BE2C (cell line): ENCODE measurements around the gene DGLUCY.
"Not testable (repeated sequence)": the region's sequence is repeated elsewhere in the genome, so short reads cannot be mapped to it uniquely, and the experiment has no call there.

ENCODE experiments used
- DNase-seq: peaks from one replicate; pipeline ENCODE4 v3.0.0-alpha.2; 2020
- H3K27me3 ChIP-seq: fragments of 250-450 bp; sonication (Bioruptor Pico); 2 replicates; pipeline ENCODE4 v1.5.1; 2020; ENCODE audit warnings: mild to moderate bottlenecking
- H3K36me3 ChIP-seq: fragments of 250-450 bp; sonication (Bioruptor Pico); 2 replicates; pipeline ENCODE4 v1.5.1; 2020; ENCODE audit warnings: mild to moderate bottlenecking
- H3K4me1 ChIP-seq: fragments of 250-450 bp; sonication (Bioruptor Pico); 2 replicates; pipeline ENCODE4 v1.5.1; 2020
- H3K4me3 ChIP-seq: 2 replicates; pipeline ENCODE4 v1.5.1; 2011; ENCODE audit warnings: low read depth, low read length
- H3K9me3 ChIP-seq: fragments of 250-450 bp; sonication (Bioruptor Pico); 2 replicates; pipeline ENCODE4 v1.5.1; 2020
- CTCF ChIP-seq: IDR thresholded peaks from 2 replicates; pipeline ENCODE4 v1.5.1; 2012; ENCODE audit warnings: mild to moderate bottlenecking, low read depth, low read length

The DGLUCY gene

GRCh38 chr14:91119556-91120311 is 5.9 kb downstream of the DGLUCY start:
- Histone ChIP-seq H3K36me3 (no peaks in the 10 kb centered on the region), H3K9me3 (no peaks in the 10 kb centered on the region), H3K27me3 (no peaks in the 10 kb centered on the region), H3K4me3 (no peak overlapping the region), H3K4me1 (peaks cover 1% of the 10 kb centered on the region; the same call in 1 of the 2 replicates)
- no peak for DNase-seq
- TF ChIP-seq CTCF = no peak

- no peak for DNase-seq
- no peaks in the 10 kb centered on the region; the same call in 1 of the 2 replicates for H3K9me3 ChIP-seq
- H3K27me3 ChIP-seq = no peaks in the 10 kb centered on the region
- no peak for TF ChIP-seq CTCF
- H3K36me3 ChIP-seq = no peaks in the 10 kb centered on the region
- H3K4me3 ChIP-seq = no peak overlapping the region
- H3K4me1 ChIP-seq = no peaks in the 10 kb centered on the region
These were observed 9.3 kb downstream of the DGLUCY start for GRCh38 chr14:91123201-91123600.

GRCh38 chr14:91124406-91125270 is 10.8 kb downstream of the DGLUCY start:
- not testable (repeated sequence) for H3K4me1 ChIP-seq, H3K4me3 ChIP-seq, H3K36me3 ChIP-seq, H3K27me3 ChIP-seq, DNase-seq, H3K9me3 ChIP-seq

GRCh38 chr14:91125271-91125660 is 11.4 kb downstream of the DGLUCY start:
- Histone ChIP-seq H3K4me1 (no peaks in the 10 kb centered on the region), H3K9me3 (no peaks in the 10 kb centered on the region; the same call in 1 of the 2 replicates), H3K27me3 (no peaks in the 10 kb centered on the region), H3K36me3 (no peaks in the 10 kb centered on the region), H3K4me3 (no peak overlapping the region)
- TF ChIP-seq CTCF = no peak
- DNase-seq = no peak

GRCh38 chr14:91125801-91126200 is 11.9 kb downstream of the DGLUCY start:
- no peaks in the 10 kb centered on the region for H3K36me3 ChIP-seq
- H3K4me1 ChIP-seq = no peaks in the 10 kb centered on the region
- no peaks in the 10 kb centered on the region; the same call in 1 of the 2 replicates for H3K9me3 ChIP-seq
- TF ChIP-seq CTCF = no peak
- H3K27me3 ChIP-seq = no peaks in the 10 kb centered on the region
- no peak overlapping the region for H3K4me3 ChIP-seq
- no peak for DNase-seq

GRCh38 chr14:91126761-91127160 is 12.9 kb downstream of the DGLUCY start:
- H3K9me3 ChIP-seq = no peaks in the 10 kb centered on the region; the same call in 1 of the 2 replicates
- no peak for DNase-seq
- H3K4me3 ChIP-seq = no peak overlapping the region
- H3K4me1 ChIP-seq = no peaks in the 10 kb centered on the region
- no peaks in the 10 kb centered on the region for H3K27me3 ChIP-seq
- H3K36me3 ChIP-seq = no peaks in the 10 kb centered on the region
- TF ChIP-seq CTCF = no peak
